MM.1S (cell line): ENCODE data around the gene BCR.
"Not testable (repeated sequence)": the region's sequence is repeated elsewhere in the genome, so short reads cannot be mapped to it uniquely, and the experiment has no call there.

ENCODE experiments used
- DNase-seq: peaks from one replicate; pipeline ENCODE4 v3.0.0-alpha.2; 2015
- H2AFZ ChIP-seq: fragments of 300-600 bp; sonication (generic); 2 replicates; pipeline ENCODE4 v1.6.0; 2016; ENCODE audit warnings: antibody characterized with exemption, low read length
- H3F3A ChIP-seq: fragments of 300-600 bp; sonication (generic); 2 replicates; pipeline ENCODE4 v1.6.1; 2016; ENCODE audit warnings: mild to moderate bottlenecking, antibody characterized with exemption, low read length, moderate library complexity, mixed read lengths; ENCODE audit not compliant: insufficient read depth
- H3K27ac ChIP-seq: fragments of 300-600 bp; sonication (generic); 2 replicates; pipeline ENCODE4 v1.5.1; 2016; ENCODE audit warnings: mild to moderate bottlenecking, low read length
- H3K27me3 ChIP-seq: fragments of 300-600 bp; sonication (generic); replicated peaks from 2 replicates; pipeline ENCODE4 v1.6.0; 2016; ENCODE audit warnings: low read length; ENCODE audit not compliant: insufficient read depth
- H3K36me3 ChIP-seq: fragments of 300-600 bp; sonication (generic); replicated peaks from 2 replicates; pipeline ENCODE4 v1.6.1; 2016; ENCODE audit warnings: mild to moderate bottlenecking, low read length, mixed read lengths; ENCODE audit not compliant: insufficient read depth
- H3K4me1 ChIP-seq: fragments of 300-600 bp; sonication (generic); 2 replicates; pipeline ENCODE4 v1.6.1; 2016; ENCODE audit warnings: low read length, mixed read lengths
- H3K4me2 ChIP-seq: fragments of 300-600 bp; sonication (generic); 2 replicates; pipeline ENCODE4 v1.6.0; 2016; ENCODE audit warnings: low read depth, low read length
- H3K4me3 ChIP-seq: fragments of 300-600 bp; sonication (generic); 2 replicates; pipeline ENCODE4 v1.5.1; 2016; ENCODE audit warnings: low read length, mixed read lengths
- H3K79me2 ChIP-seq: fragments of 300-600 bp; sonication (generic); 2 replicates; pipeline ENCODE4 v1.6.1; 2016; ENCODE audit warnings: mixed run types, low read length, mixed read lengths
- H3K9ac ChIP-seq: fragments of 300-600 bp; sonication (generic); 2 replicates; pipeline ENCODE4 v1.6.1; 2016; ENCODE audit warnings: low read length, mixed read lengths
- H3K9me2 ChIP-seq: fragments of 300-600 bp; sonication (generic); replicated peaks from 2 replicates; pipeline ENCODE4 v1.6.1; 2016; ENCODE audit warnings: mild to moderate bottlenecking, low read length, mixed read lengths; ENCODE audit not compliant: insufficient read depth
- H3K9me3 ChIP-seq: fragments of 300-600 bp; sonication (generic); replicated peaks from 2 replicates; pipeline ENCODE4 v1.6.1; 2016; ENCODE audit warnings: mild to moderate bottlenecking, low read length, mixed read lengths; ENCODE audit not compliant: insufficient read depth
- H4K20me1 ChIP-seq: fragments of 300-600 bp; sonication (generic); 2 replicates; pipeline ENCODE4 v1.6.1; 2016; ENCODE audit warnings: mild to moderate bottlenecking, low read length, moderate library complexity, mixed read lengths; ENCODE audit not compliant: insufficient read depth
- EZH2 ChIP-seq: fragments of 300-600 bp; sonication (generic); optimal IDR thresholded peaks from 2 replicates; pipeline ENCODE3; 2017; ENCODE audit warnings: low read depth, mild to moderate bottlenecking, antibody characterized with exemption, low read length, mixed read lengths
- EZH2phosphoT487 ChIP-seq: fragments of 300-600 bp; sonication (generic); IDR thresholded peaks from 2 replicates; pipeline ENCODE4 v1.6.1; 2018; ENCODE audit warnings: antibody characterized with exemption, low read length
- TF ChIP-seq, protein P1 (sequence below): fragments of 300-600 bp; sonication (generic); IDR thresholded peaks from 2 replicates; pipeline ENCODE4 v1.5.1; 2016; ENCODE audit warnings: antibody characterized with exemption, low read length, mixed read lengths

BCR gene

DNA sequence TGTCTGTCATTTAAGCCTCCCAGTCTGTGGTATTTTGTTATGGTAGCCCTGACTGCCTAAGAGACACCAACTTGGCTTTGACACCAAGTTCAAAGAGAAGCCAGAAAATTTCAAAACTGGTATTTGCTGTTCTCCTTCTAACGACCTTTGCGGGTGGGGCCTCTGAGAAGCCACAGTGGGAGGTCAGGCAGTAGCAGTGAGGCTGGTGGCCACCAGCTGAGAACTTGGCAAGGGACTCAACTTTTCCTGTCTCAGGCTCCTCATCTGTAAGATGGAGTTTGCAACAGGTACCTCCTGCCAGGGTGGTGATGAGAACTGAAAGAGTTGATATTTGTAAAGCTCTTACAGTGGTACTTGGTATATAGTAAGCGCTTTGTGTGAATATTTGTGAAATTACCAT is 183.4 kb downstream of the BCR start:
- no peak overlapping the region for H3K27ac ChIP-seq

DNA sequence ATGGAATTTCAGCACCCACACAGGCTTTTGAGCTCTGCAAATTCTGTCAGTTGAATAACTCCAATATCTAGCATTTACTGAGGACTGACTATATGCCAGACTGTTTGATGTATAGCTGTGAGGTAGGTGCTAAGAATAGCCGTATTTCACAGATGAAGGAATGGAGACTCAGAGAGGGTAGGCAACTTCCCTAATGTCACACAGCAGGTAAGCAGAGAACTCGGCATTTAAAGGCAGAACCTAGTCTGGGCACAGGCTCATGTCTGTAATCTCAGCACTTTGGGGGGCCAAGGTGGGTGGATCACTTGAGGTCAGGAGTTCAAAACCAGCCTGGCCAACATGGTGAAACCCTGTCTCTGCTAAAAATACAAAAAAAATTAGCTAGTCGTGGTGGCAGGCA is 184.1 kb downstream of the BCR start:
- Histone ChIP-seq H3K27ac (no peak overlapping the region), H3K4me2 (no peak overlapping the region), H3K79me2 (no peaks in the 10 kb centered on the region), H3F3A (no peaks in the 10 kb centered on the region), H2AFZ (no peak overlapping the region), H3K4me1 (no peaks in the 10 kb centered on the region), H3K9me2 (no peaks in the 10 kb centered on the region), H3K36me3 (no peaks in the 10 kb centered on the region), H3K9ac (no peak overlapping the region), H3K4me3 (no peak overlapping the region), H4K20me1 (no peaks in the 10 kb centered on the region), H3K9me3 (no peaks in the 10 kb centered on the region), H3K27me3 (no peaks in the 10 kb centered on the region)
- TF ChIP-seq EZH2phosphoT487: no peak
- TF ChIP-seq, protein P1, sequence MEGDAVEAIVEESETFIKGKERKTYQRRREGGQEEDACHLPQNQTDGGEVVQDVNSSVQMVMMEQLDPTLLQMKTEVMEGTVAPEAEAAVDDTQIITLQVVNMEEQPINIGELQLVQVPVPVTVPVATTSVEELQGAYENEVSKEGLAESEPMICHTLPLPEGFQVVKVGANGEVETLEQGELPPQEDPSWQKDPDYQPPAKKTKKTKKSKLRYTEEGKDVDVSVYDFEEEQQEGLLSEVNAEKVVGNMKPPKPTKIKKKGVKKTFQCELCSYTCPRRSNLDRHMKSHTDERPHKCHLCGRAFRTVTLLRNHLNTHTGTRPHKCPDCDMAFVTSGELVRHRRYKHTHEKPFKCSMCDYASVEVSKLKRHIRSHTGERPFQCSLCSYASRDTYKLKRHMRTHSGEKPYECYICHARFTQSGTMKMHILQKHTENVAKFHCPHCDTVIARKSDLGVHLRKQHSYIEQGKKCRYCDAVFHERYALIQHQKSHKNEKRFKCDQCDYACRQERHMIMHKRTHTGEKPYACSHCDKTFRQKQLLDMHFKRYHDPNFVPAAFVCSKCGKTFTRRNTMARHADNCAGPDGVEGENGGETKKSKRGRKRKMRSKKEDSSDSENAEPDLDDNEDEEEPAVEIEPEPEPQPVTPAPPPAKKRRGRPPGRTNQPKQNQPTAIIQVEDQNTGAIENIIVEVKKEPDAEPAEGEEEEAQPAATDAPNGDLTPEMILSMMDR: no peak
- DNase-seq: no peak

More for the DNA sequence above, 183.4 kb downstream of the BCR start:
- Histone ChIP-seq H3K4me1 (no peaks in the 10 kb centered on the region), H3F3A (no peaks in the 10 kb centered on the region), H3K9me2 (no peaks in the 10 kb centered on the region), H3K9me3 (no peaks in the 10 kb centered on the region), H3K27me3 (no peaks in the 10 kb centered on the region), H3K36me3 (no peaks in the 10 kb centered on the region), H3K4me2 (no peak overlapping the region), H3K9ac (no peak overlapping the region), H3K4me3 (no peak overlapping the region), H2AFZ (no peak overlapping the region), H4K20me1 (no peaks in the 10 kb centered on the region), H3K79me2 (no peaks in the 10 kb centered on the region)
- no peak for DNase-seq
- TF ChIP-seq, protein P1: no peak
- TF ChIP-seq EZH2 (no peak), EZH2phosphoT487 (no peak)

DNA sequence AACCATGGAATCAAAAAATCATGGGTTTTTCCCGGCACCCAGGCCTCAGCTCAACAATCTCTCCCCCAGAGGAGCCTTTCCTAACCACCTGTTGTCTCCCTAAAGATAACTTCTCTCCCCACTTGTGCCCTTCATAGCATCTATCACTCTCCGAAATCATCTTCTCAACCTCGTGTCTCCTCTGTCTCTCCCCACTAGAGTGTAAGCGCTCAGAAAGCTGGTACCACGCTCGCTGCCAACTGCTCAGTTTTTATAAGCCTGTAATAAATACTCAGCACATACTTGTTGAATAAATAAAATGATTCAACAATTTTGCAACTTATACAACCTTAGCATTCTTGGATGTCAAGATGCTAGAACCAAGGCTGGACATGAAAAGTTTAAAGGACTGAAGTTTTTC is 185.2 kb downstream of the BCR start:
- Histone ChIP-seq H3K9me3 (no peaks in the 10 kb centered on the region), H2AFZ (no peak overlapping the region), H3K4me2 (no peak overlapping the region), H3K27me3 (no peaks in the 10 kb centered on the region), H3K4me1 (no peaks in the 10 kb centered on the region), H3K9ac (no peak overlapping the region), H3K27ac (no peak overlapping the region), H3K4me3 (no peak overlapping the region), H4K20me1 (no peaks in the 10 kb centered on the region), H3K9me2 (no peaks in the 10 kb centered on the region), H3F3A (no peaks in the 10 kb centered on the region), H3K79me2 (no peaks in the 10 kb centered on the region), H3K36me3 (no peaks in the 10 kb centered on the region)
- TF ChIP-seq EZH2: no peak
- TF ChIP-seq, protein P1: no peak
- DNase-seq: no peak

DNA sequence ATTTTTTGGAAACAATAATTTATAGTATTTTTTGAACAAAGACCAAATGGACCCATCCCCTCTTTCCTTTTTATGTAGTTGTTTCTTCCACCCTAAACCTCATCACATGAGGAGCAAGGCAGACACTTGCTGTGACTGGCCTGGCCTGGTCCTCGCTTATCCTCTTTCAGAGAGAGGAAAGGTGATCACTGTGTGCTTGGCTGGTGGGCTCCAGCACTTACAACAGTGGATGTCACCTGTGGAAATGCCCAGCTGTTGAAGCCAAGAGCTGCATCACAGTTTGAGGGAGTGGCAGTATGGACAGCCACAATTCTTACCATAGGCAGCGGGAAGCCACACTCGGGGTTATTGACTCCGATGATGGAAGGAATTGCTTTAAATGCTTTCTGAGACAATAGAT is 185.7 kb downstream of the BCR start:
- no peaks in the 10 kb centered on the region for H3K4me1 ChIP-seq
- H3K27ac ChIP-seq: no peak overlapping the region
- no peaks in the 10 kb centered on the region for H3K9me3 ChIP-seq
- H3K27me3 ChIP-seq: no peaks in the 10 kb centered on the region
- H3K4me2 ChIP-seq: no peak overlapping the region
- H3K9me2 ChIP-seq: no peaks in the 10 kb centered on the region
- no peak overlapping the region for H3K4me3 ChIP-seq
- no peak for TF ChIP-seq EZH2phosphoT487
- TF ChIP-seq, protein P1: no peak
- TF ChIP-seq EZH2: no peak
- no peaks in the 10 kb centered on the region for H3K79me2 ChIP-seq
- no peak overlapping the region for H3K9ac ChIP-seq
- no peak overlapping the region for H2AFZ ChIP-seq
- no peaks in the 10 kb centered on the region for H3K36me3 ChIP-seq
- no peaks in the 10 kb centered on the region for H4K20me1 ChIP-seq
- no peak for DNase-seq
- no peaks in the 10 kb centered on the region for H3F3A ChIP-seq

DNA sequence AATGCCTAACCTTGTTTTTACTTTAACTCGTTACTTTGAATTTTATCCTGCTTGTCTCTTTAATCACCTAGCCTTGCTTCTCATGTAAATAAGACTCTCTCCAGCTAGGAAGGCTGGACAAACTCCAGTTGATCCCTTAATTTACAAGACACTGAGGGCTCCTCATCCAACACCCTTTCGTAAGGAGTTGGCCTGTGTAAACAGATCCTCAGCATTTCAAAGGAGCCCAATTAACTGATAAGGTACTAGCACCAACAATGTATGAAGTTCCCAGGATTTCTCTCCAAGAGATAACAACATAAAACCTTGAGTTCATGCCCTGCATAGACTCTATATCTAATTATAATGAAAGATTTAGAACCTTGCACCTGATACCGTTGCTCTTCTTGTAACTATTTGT is 186.9 kb downstream of the BCR start:
- H3K4me3 ChIP-seq, H3K27me3 ChIP-seq, H3K9ac ChIP-seq, DNase-seq, H3K79me2 ChIP-seq, H4K20me1 ChIP-seq, H3K9me2 ChIP-seq, H3K4me2 ChIP-seq, H3K9me3 ChIP-seq, H3K27ac ChIP-seq, H3K36me3 ChIP-seq, H2AFZ ChIP-seq, H3K4me1 ChIP-seq, H3F3A ChIP-seq: not testable (repeated sequence)
